Measurements from ENCODE around the gene NEMP1.

Gene NEMP1

GRCh38 chr12:57103856-57104255 is 25.3 kb upstream of the NEMP1 start:
- no peak for TF ChIP-seq CTCF (conservative IDR thresholded peaks at IDR 0.05)
- H3K27ac ChIP-seq: no peak overlapping the region

GRCh38 chr12:57101892-57102695 is 23.5 kb upstream of the NEMP1 start:
- TF ChIP-seq CTCF (conservative IDR thresholded peaks at IDR 0.05): no peak
- H3K27ac ChIP-seq: no peak overlapping the region

GRCh38 chr12:57099766-57100165 is 21.2 kb upstream of the NEMP1 start:
- no peak for TF ChIP-seq CTCF (conservative IDR thresholded peaks at IDR 0.05)
- no peak overlapping the region for H3K27ac ChIP-seq

GRCh38 chr12:57099047-57099714 is 20.6 kb upstream of the NEMP1 start:
- H3K27ac ChIP-seq: no peak overlapping the region
- TF ChIP-seq CTCF (conservative IDR thresholded peaks at IDR 0.05): no peak

- H3K27ac ChIP-seq: no peak overlapping the region
- TF ChIP-seq CTCF (conservative IDR thresholded peaks at IDR 0.05): no peak
These were observed 20.0 kb upstream of the NEMP1 start for GRCh38 chr12:57098546-57098945.

- H3K27ac ChIP-seq: no peak overlapping the region
- TF ChIP-seq CTCF (conservative IDR thresholded peaks at IDR 0.05): no peak
These were observed 18.9 kb upstream of the NEMP1 start for GRCh38 chr12:57097554-57097835.

- H3K27ac ChIP-seq: no peak overlapping the region
- TF ChIP-seq CTCF (conservative IDR thresholded peaks at IDR 0.05): no peak
These were observed 18.4 kb upstream of the NEMP1 start for GRCh38 chr12:57096748-57097553.
